HUES64 (cell line): ENCODE results near the gene FAM20C.

ENCODE experiments used
- H3K27ac ChIP-seq: 2 replicates; pipeline ENCODE4 v1.7.0; 2013; ENCODE audit warnings: low read depth, low read length, inconsistent platforms
- H3K27me3 ChIP-seq: 2 replicates; pipeline ENCODE4 v1.6.1; 2013; ENCODE audit warnings: mild to moderate bottlenecking, low read length; ENCODE audit not compliant: insufficient read depth
- H3K36me3 ChIP-seq: 2 replicates; pipeline ENCODE4 v1.6.1; 2013; ENCODE audit warnings: mild to moderate bottlenecking, low read length; ENCODE audit not compliant: insufficient read depth
- H3K4me1 ChIP-seq: 2 replicates; pipeline ENCODE4 v1.6.1; 2013; ENCODE audit warnings: mild to moderate bottlenecking, low read length, moderate library complexity; ENCODE audit not compliant: insufficient read depth
- H3K4me3 ChIP-seq: 2 replicates; pipeline ENCODE4 v1.5.1; 2013; ENCODE audit warnings: mild to moderate bottlenecking, low read length, moderate library complexity
- H3K9ac ChIP-seq: 2 replicates; pipeline ENCODE4 v1.6.1; 2013; ENCODE audit warnings: mild to moderate bottlenecking, low read depth, low read length
- H3K9me3 ChIP-seq: 2 replicates; pipeline ENCODE4 v1.6.1; 2013; ENCODE audit warnings: low read depth, low read length; ENCODE audit not compliant: insufficient read depth
- WGBS: fragments of 150-250, 120-280 bp; methylation state at CpG from one replicate; pipeline ENCODE4 v1.1.7; 2013; ENCODE audit warnings: missing lambda C conversion rate; 5-methylcytosine and 5-hydroxymethylcytosine counted together

FAM20C gene

DNA sequence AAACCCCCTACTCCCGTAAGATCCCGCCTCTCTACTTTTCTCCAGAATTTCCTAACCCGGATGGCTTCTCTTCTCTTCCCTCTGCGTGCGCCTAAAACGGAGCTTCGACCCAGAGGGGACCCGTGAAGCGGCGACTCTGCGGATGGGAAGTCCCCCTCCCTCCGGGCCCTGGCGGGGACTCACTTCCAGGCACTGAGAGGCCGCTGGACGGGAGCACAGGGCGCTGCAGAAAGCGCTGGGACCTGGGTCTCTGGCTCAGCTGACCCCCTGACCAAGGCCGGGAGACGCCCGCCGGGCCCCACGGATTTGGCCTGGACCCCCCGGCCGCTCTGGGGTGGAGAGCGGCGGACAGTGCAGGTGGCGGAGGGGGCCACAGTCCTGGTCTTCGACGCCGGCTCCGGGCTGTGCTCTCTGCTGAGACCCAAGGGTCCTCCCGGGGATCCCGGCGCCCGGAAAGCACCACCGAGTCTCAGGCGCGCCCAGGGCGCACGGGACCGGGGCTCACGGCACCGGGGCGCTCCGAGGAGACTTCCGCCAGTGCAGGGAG lies 96.9 kb downstream of the FAM20C start:
- H3K27ac ChIP-seq: no peak overlapping the region
- 94% methylated on average over 46 of the region's 46 CpGs for WGBS

GRCh38 chr7:289756-290553 lies 97.6 kb downstream of the FAM20C start, which contains the start of gene FOXL3:
Gene FOXL3 (plus strand): TSS chr7:290170. CDS start chr7:290170, 0 bp downstream.
- H3K4me1 ChIP-seq: no peaks in the 10 kb centered on the region
- WGBS: 93% methylated on average over 79 of the region's 79 CpGs
- no peak within 1 kb of the TSS for H3K9ac ChIP-seq
- no peak within 1 kb of the TSS for H3K27ac ChIP-seq
- H3K9me3 ChIP-seq: no peaks in the 10 kb centered on the region
- H3K36me3 ChIP-seq: no peaks in the 10 kb centered on the region
- peak within 1 kb of the TSS; percentile 35 for H3K4me3 ChIP-seq
- H3K27me3 ChIP-seq: peaks cover 55% of the 10 kb centered on the region

More for the DNA sequence above, 96.9 kb downstream of the FAM20C start:
- Histone ChIP-seq H3K4me3 (peak overlapping the region; percentile 13; the same call in 1 of the 2 replicates), H3K27me3 (peaks cover 55% of the 10 kb centered on the region), H3K36me3 (no peaks in the 10 kb centered on the region), H3K9me3 (no peaks in the 10 kb centered on the region), H3K4me1 (no peaks in the 10 kb centered on the region), H3K9ac (no peak overlapping the region)

DNA sequence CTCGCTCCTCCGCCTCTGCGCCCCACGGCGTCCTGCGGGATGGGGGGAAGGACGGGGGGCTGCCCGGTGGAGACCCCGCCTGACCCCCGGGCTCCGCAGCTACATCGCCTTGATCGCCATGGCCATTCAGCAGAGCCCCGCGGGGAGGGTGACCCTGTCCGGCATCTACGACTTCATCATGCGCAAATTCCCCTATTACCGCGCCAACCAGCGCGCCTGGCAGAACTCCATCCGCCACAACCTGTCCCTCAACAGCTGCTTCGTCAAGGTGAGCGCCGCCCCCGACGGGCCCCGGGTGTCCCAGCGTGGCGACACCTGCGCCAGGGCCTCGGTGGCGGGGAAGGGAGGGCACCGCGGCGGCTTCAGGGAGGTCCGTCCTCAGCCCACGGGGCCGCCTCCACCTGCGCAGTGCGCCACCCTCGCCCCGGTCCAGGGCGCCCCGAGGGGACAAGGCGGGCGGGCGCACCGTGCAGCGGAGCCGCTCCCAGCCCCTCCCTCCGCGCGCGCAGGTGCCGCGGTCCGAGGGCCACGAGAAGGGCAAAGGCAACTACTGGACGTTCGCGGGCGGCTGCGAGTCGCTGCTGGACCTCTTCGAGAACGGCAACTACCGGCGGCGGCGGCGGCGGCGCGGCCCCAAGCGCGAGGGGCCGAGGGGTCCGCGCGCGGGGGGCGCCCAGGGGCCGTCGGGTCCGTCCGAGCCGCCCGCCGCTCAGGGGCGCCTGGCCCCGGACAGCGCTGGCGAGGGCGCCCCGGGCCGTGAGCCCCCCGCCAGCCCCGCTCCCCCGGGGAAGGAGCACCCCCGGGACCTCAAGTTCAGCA lies 98.4 kb downstream of the FAM20C start:
- H3K4me3 ChIP-seq: peak overlapping the region; percentile 35; the same call in 1 of the 2 replicates
- H3K4me1 ChIP-seq: no peaks in the 10 kb centered on the region
- no peaks in the 10 kb centered on the region for H3K9me3 ChIP-seq
- no peak overlapping the region for H3K9ac ChIP-seq
- no peaks in the 10 kb centered on the region for H3K36me3 ChIP-seq
- no peak overlapping the region for H3K27ac ChIP-seq
- peaks cover 55% of the 10 kb centered on the region for H3K27me3 ChIP-seq
- 83% methylated on average over 102 of the region's 102 CpGs for WGBS

DNA sequence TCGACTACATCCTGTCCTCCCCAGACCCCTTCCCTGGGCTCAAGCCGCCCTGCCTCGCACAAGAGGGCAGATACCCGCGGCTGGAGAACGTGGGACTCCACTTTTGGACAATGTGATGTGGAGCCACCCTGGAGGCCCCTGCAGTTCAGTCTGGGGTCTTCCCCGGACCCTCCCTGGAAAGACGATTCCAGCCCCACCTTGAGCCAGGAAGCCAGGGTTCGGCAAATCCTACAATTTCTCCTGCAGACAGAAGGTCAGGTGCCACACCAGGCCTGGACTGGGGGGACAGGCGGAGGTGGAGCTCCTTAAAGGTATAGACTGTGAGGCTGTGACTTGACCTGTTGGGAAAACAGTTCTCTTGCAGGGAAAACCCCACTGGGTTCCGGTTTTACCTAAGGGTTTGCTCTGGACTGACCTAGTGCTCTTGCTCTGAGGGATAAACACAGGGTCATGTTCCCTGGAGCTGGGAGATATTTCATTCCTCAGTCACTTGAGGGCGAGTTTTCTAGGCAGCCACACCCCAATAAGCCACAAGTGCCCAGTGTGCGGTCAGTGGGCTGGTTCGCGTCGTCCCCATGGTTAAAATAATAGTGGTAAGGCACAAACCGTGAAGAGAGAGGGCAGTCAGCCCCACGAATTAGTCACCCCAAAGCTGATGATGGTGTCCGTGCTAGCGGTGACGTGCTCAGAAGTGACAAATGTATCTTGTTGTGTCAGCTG lies 99.2 kb downstream of the FAM20C start:
- Histone ChIP-seq H3K9ac (no peak overlapping the region), H3K27me3 (peaks cover 55% of the 10 kb centered on the region)
- 92% methylated on average over 21 of the region's 21 CpGs for WGBS

GRCh38 chr7:292226-292625 lies 99.9 kb downstream of the FAM20C start:
- Histone ChIP-seq H3K36me3 (no peaks in the 10 kb centered on the region), H3K27ac (no peak overlapping the region), H3K4me1 (no peaks in the 10 kb centered on the region), H3K9ac (no peak overlapping the region), H3K27me3 (peaks cover 55% of the 10 kb centered on the region), H3K9me3 (no peaks in the 10 kb centered on the region), H3K4me3 (no peak overlapping the region)
- WGBS: 87% methylated on average over 7 of the region's 7 CpGs

More for the DNA sequence above, 99.2 kb downstream of the FAM20C start:
- no peak overlapping the region for H3K4me3 ChIP-seq
- H3K9me3 ChIP-seq: no peaks in the 10 kb centered on the region
- no peak overlapping the region for H3K27ac ChIP-seq
- no peaks in the 10 kb centered on the region for H3K36me3 ChIP-seq
- no peaks in the 10 kb centered on the region for H3K4me1 ChIP-seq

DNA sequence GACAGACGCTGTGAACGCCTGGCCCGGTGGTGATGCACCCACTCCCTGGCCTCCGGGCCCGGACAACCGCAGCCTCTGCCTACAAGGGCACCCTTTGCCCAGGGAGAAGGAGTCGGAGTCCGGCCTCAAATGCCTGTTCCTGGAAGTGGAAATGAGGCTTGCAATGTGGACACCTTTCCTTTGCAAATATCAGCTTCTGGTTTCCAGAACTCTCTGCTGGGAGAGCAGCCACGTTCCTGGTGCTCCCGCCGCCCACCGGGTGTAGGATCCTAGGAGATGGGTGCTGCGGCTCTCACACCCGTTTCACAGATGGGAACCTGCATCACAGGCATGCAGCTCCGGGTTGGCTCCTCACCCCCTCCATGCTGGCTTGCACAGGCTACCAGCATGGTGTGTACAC lies 100.5 kb downstream of the FAM20C start:
- Histone ChIP-seq H3K9ac (no peak overlapping the region), H3K36me3 (no peaks in the 10 kb centered on the region), H3K27me3 (peaks cover 53% of the 10 kb centered on the region), H3K4me1 (no peaks in the 10 kb centered on the region), H3K4me3 (no peak overlapping the region), H3K27ac (no peak overlapping the region), H3K9me3 (no peaks in the 10 kb centered on the region)
- 92% methylated on average over 15 of the region's 15 CpGs for WGBS

DNA sequence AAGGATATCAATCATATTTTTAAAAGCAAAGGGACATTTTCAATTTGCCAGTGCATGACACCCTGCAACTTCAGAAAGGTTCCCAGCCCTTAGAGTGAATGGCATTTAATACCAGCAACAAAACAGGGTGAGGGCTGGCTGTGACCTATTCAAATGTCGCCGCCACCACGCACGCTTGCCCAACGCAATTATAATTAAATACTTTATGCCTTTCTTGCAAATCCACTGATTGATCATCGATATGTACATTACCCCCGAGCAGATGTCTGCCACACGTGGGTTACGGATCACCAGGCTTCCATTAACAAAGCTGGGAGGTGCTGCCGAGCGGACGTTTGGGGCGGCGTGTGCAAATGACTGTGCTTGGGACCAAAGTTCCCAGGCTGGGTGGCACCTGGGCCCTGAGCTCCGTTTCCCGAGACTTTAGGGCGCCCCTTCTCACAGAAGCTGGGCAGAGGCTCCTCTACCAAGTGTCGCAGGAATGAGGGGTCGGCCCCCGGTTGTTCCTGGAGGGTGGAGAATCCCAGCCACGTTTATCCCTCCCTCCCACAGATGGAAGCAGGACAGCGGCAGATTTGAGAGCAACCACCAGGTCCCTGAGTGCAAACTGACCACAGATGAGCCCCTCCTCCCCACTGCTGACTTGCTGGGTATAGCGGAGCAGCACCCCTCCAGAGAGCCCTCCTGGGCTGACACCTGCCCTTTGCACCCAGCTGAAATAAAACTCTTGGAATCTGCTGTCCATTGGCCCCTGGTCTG lies 101.5 kb downstream of the FAM20C start:
- no peak overlapping the region for H3K27ac ChIP-seq
- no peak overlapping the region for H3K9ac ChIP-seq
- no peaks in the 10 kb centered on the region for H3K4me1 ChIP-seq
- peaks cover 45% of the 10 kb centered on the region for H3K27me3 ChIP-seq
- H3K4me3 ChIP-seq: no peak overlapping the region
- H3K36me3 ChIP-seq: no peaks in the 10 kb centered on the region
- H3K9me3 ChIP-seq: no peaks in the 10 kb centered on the region
- WGBS: 89% methylated on average over 23 of the region's 23 CpGs

- WGBS: 93% methylated on average over 25 of the region's 25 CpGs
- H3K9ac ChIP-seq: no peak overlapping the region
- H3K27ac ChIP-seq: no peak overlapping the region
- no peaks in the 10 kb centered on the region for H3K4me1 ChIP-seq
- no peaks in the 10 kb centered on the region for H3K36me3 ChIP-seq
- H3K4me3 ChIP-seq: no peak overlapping the region
- H3K9me3 ChIP-seq: no peaks in the 10 kb centered on the region
- H3K27me3 ChIP-seq: peaks cover 37% of the 10 kb centered on the region
Observed at GRCh38 chr7:294440-295154, 102.2 kb downstream of the FAM20C start.

DNA sequence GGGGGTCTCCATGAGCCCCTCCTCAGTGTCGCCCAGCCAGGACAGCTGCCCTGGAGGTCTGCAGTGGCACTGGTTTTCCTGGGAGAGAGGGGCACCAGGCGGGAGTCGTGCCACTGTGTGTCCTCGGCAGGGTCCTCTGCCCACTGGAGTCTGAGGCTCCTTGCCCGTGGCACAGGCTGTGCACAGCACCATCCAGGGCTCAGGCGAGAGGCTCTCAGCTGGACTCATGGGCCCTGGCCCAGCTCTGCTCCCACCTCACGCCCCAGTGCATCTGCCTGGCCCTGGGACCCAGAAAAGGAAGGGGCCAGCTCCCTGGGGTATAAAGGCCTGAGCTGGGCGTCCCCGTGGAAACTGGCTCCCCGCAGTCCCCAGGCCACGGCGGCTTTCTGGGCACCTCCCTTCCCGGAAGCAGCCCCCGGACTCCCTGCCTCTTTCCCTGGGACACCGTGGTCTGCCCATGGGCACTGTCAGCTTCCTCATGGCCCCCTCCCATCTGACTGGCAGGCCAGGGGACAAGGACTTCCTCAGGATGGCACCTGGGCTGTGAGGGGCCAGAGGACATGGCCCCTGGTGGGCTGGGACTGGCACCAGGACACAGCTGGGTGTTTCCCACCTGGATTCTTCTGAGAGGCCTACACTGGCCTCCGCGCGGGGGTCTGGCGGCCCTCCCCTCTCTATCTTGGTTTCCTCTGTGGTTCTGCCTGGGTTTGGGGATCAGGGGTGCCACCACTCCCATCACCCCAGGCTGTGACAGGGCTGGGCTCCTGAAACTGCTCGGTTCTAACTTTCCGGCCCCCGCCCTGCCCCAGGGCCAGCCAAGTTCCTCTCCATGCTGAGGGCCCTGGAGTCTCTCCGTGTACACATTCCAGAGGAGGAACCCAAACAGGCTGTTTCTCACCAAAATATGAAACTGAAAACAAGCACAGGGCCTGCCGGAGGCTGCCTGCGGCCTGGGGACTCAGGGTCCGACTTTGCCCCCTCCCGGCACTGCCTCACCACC lies 103.1 kb downstream of the FAM20C start:
- H3K27ac ChIP-seq: no peak overlapping the region
- no peaks in the 10 kb centered on the region for H3K4me1 ChIP-seq
- 92% methylated on average over 27 of the region's 27 CpGs for WGBS
- no peaks in the 10 kb centered on the region for H3K36me3 ChIP-seq
- no peak overlapping the region for H3K9ac ChIP-seq
- H3K27me3 ChIP-seq: peaks cover 29% of the 10 kb centered on the region
- no peak overlapping the region for H3K4me3 ChIP-seq
- no peaks in the 10 kb centered on the region for H3K9me3 ChIP-seq
